AG09319 (cell line): ENCODE data around the gene MYZAP.

Source experiments
- DNase-seq: peaks from one replicate; pipeline ENCODE4 v3.0.0-alpha.2; 2010; ENCODE audit warnings: low read depth; ENCODE audit errors: extremely low read depth
- CTCF ChIP-seq: IDR thresholded peaks from 2 replicates; pipeline ENCODE4 v1.5.1; 2011; ENCODE audit warnings: low read depth, mild to moderate bottlenecking, inconsistent platforms, low read length, moderate library complexity

The MYZAP gene

GRCh38 chr15:57549935-57550334 is 41.8 kb upstream of the MYZAP start:
- TF ChIP-seq CTCF, result no peak
- DNase-seq, result no peak

GRCh38 chr15:57550640-57551039 is 41.1 kb upstream of the MYZAP start:
- TF ChIP-seq CTCF, result no peak
- no peak for DNase-seq

GRCh38 chr15:57551715-57552677 is 39.7 kb upstream of the MYZAP start:
- TF ChIP-seq CTCF, result no peak
- no peak for DNase-seq

GRCh38 chr15:57552678-57553334 is 38.9 kb upstream of the MYZAP start:
- DNase-seq, result no peak
- no peak for TF ChIP-seq CTCF

- no peak for TF ChIP-seq CTCF
- DNase-seq, result no peak
Measured at GRCh38 chr15:57553526-57553925, 38.2 kb upstream of the MYZAP start.

- no peak for TF ChIP-seq CTCF
- DNase-seq, result no peak
Measured at GRCh38 chr15:57554063-57554811, 37.5 kb upstream of the MYZAP start.
